ENCODE measurements around the gene MDFI.

Gene MDFI

DNA sequence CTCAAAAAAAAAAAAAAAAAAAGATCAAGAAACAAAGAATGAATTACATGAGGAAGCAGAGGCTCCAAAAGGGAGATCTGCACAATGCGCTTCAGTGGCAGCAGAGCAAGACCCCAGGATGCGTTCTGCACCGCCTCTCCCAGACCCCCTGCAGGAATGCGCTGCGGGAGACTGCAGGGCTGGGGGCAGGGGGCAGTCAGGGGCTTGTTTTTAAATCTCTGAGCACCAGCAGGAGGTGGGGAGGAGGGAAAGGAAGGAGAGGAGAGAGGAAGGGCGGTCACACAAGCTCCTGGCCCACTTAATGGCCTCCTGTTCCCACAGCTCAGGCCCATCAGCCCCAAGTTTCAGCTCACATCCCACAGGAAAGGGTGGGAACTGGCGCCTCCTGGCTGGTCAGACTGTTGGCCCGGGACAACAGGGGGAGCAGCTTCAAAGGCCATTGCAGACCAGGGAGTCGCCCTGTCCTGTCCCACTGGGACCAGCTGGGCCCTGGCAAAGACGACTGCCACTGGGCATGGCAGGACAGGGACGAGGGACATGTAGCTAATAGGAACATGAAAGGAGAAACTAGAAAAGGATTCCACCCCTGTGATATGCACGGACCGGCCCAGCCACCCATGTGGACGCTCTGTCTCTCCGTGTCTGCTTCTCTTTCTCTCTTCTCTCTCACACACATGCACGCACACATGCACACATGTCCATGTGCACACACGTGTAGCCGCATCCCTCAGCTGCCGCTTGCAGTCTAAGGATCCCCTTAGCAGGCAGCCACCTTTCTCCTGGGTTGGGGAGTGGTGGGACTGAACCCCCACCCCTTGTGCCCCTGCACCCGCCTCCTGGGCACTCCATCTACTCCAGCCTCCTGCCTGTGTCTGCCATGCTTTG is 62.4 kb downstream of the MDFI start:
- TF ChIP-seq, protein P1, sequence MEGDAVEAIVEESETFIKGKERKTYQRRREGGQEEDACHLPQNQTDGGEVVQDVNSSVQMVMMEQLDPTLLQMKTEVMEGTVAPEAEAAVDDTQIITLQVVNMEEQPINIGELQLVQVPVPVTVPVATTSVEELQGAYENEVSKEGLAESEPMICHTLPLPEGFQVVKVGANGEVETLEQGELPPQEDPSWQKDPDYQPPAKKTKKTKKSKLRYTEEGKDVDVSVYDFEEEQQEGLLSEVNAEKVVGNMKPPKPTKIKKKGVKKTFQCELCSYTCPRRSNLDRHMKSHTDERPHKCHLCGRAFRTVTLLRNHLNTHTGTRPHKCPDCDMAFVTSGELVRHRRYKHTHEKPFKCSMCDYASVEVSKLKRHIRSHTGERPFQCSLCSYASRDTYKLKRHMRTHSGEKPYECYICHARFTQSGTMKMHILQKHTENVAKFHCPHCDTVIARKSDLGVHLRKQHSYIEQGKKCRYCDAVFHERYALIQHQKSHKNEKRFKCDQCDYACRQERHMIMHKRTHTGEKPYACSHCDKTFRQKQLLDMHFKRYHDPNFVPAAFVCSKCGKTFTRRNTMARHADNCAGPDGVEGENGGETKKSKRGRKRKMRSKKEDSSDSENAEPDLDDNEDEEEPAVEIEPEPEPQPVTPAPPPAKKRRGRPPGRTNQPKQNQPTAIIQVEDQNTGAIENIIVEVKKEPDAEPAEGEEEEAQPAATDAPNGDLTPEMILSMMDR (IDR thresholded peaks at IDR 0.05; ENCODE audit: control insufficient read depth, extremely low read depth, insufficient read depth), result no peak
- no peak overlapping the region for H3K4me3 ChIP-seq (ENCODE audit: low read depth, low read length)
- DNase-seq (ENCODE audit: low read depth), result no peak

DNA sequence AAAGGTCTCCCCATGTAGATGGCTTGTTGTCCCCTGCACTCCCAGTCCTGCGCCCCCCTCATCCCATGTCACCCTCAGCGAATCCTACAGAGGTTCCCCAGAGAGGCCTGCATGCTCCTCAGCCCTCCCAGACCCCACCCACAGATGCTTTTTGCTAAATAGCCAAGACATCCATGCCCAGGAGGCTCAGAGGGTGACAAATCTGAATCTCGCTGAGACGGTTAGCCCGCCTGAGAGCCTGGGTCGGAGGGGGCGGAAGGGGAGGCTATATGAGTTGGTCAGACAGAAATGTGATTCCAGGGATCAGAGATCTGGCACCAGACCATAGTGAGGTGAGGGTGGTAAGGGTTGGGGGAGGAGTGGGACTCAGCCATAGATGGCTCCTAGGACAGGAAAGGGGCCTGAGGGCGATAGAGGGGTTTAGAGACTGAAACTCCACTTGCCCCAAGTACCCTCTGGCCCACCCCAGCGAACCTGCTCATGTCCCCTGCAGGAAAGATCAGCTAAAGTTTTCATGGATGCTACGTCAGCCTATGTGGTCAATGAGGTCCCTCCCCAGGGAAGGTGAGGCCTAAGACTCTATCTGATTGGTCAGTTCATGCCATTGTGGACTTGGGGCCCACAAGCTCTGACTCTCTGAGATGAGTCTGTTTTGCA is 63.9 kb downstream of the MDFI start:
- no peak overlapping the region for H3K4me3 ChIP-seq (ENCODE audit: low read depth, low read length)
- no peak for DNase-seq (ENCODE audit: low read depth)
- TF ChIP-seq, protein P1 (IDR thresholded peaks at IDR 0.05; ENCODE audit: control insufficient read depth, extremely low read depth, insufficient read depth), result no peak

DNA sequence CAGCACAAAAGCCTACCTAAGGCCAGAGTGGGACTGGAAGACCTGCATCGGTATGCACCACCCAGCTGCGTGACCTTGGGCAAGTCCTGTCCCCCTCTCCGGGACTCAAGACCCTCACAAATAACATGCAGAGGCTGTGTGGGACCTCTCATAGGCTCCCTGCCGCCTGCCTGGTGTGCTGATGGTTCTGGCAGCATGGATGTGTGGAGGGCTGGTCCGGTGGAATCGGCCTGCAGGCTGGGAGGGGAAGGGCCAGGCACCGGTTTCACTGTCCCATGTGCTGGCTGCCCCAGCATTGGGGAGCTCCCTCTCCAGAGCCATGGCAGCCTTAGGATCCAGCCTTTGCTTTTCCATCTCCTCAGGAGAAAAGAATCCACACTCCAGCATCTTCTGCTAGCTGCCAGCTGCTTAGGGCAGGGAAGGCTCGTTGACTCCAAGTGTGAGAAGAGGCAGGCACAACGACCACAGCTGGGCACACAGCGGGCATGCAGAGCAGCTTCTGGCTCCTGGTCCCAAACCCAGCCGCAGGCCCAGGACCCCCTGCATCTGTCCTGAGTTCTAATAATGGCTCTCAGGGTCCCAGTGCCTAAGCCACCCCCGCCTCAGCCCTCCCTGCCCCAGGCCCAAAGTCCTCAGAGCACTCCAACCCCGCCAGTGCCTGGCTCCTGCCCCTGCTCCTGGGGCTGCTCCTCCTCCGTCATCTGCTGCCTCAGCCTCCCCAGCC is 64.7 kb downstream of the MDFI start:
- DNase-seq (ENCODE audit: low read depth), result no peak
- no peak overlapping the region for H3K4me3 ChIP-seq (ENCODE audit: low read depth, low read length)
- TF ChIP-seq, protein P1 (IDR thresholded peaks at IDR 0.05; ENCODE audit: control insufficient read depth, extremely low read depth, insufficient read depth), result no peak

Data from LNCaP clone FGC (cell line).